ENCODE data around the gene PURA.

DNA sequence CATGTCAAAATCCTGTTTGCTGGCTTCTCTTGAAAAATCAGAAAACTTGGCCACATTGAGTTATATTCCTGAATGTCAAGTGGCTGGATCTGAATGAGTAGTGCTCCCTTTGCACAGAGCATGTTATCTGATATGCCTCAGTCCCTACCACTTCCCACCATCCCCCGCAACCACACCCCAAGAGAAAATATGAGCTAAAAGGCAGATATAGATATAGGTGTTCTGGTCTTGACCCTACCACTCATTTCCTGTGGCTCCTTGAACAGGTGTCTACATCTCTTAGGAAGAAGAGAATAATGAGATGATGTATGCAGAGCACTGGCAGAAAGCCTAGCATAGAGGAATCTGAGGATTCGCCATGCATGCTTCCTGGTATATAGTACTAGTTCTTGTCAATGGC lies 54.5 kb downstream of the PURA start:
- TF ChIP-seq, protein P1, sequence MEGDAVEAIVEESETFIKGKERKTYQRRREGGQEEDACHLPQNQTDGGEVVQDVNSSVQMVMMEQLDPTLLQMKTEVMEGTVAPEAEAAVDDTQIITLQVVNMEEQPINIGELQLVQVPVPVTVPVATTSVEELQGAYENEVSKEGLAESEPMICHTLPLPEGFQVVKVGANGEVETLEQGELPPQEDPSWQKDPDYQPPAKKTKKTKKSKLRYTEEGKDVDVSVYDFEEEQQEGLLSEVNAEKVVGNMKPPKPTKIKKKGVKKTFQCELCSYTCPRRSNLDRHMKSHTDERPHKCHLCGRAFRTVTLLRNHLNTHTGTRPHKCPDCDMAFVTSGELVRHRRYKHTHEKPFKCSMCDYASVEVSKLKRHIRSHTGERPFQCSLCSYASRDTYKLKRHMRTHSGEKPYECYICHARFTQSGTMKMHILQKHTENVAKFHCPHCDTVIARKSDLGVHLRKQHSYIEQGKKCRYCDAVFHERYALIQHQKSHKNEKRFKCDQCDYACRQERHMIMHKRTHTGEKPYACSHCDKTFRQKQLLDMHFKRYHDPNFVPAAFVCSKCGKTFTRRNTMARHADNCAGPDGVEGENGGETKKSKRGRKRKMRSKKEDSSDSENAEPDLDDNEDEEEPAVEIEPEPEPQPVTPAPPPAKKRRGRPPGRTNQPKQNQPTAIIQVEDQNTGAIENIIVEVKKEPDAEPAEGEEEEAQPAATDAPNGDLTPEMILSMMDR (IDR thresholded peaks at IDR 0.05; ENCODE audit: extremely low read depth in 1 of 2, insufficient read depth in 1 of 2, low read depth in 1 of 2, low read length in 2 of 2), result no peak
- TF ChIP-seq POLR2A (IDR thresholded peaks at IDR 0.05; ENCODE audit: low read depth, low read length) (no peak), EZH2 (IDR thresholded peaks at IDR 0.05; ENCODE audit: borderline replicate concordance, low read depth, low read length, severe bottlenecking) (no peak), POLR2AphosphoS5 (IDR thresholded peaks at IDR 0.05; ENCODE audit: insufficient read depth, low read depth, low read length) (no peak)
- TF ChIP-seq, protein P2, sequence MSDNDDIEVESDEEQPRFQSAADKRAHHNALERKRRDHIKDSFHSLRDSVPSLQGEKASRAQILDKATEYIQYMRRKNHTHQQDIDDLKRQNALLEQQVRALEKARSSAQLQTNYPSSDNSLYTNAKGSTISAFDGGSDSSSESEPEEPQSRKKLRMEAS (IDR thresholded peaks at IDR 0.05; ENCODE audit: insufficient read depth, insufficient read length), result no peak
